Right kidney (tissue), 1 donor: Measurements from ENCODE around the gene R3HCC1L.
"Not testable (repeated sequence)": the region's sequence is repeated elsewhere in the genome, so short reads cannot be mapped to it uniquely, and the experiment has no call there.

Source experiments
- DNase-seq: peaks from one replicate; pipeline ENCODE4 v3.0.0-alpha.2; 2016

The R3HCC1L gene

GRCh38 chr10:98173260-98173659 is 38.8 kb downstream of the R3HCC1L start:
- no peak for DNase-seq

- not testable (repeated sequence) for DNase-seq
Measured at GRCh38 chr10:98182351-98182915, 48.0 kb downstream of the R3HCC1L start.

- no peak for DNase-seq
Measured at GRCh38 chr10:98186681-98187080, 52.2 kb downstream of the R3HCC1L start.

- DNase-seq, result not testable (repeated sequence)
Measured at GRCh38 chr10:98190773-98191172, 56.3 kb downstream of the R3HCC1L start.

- DNase-seq, result no peak
Measured at GRCh38 chr10:98193037-98193436, 58.6 kb downstream of the R3HCC1L start.

GRCh38 chr10:98194633-98195032 is 60.2 kb downstream of the R3HCC1L start:
- no peak for DNase-seq

- no peak for DNase-seq
Measured at GRCh38 chr10:98195120-98195519, 60.7 kb downstream of the R3HCC1L start.

GRCh38 chr10:98196985-98197384 is 62.5 kb downstream of the R3HCC1L start:
- no peak for DNase-seq

- DNase-seq, result no peak
Measured at GRCh38 chr10:98201760-98202159, 67.3 kb downstream of the R3HCC1L start.

GRCh38 chr10:98202378-98202777 is 67.9 kb downstream of the R3HCC1L start:
- DNase-seq, result no peak

- DNase-seq, result no peak
Measured at GRCh38 chr10:98205351-98205750, 70.9 kb downstream of the R3HCC1L start.

- no peak for DNase-seq
Measured at GRCh38 chr10:98208925-98209324, 74.5 kb downstream of the R3HCC1L start.

GRCh38 chr10:98209441-98209840 is 75.0 kb downstream of the R3HCC1L start:
- no peak for DNase-seq

- no peak for DNase-seq
Measured at GRCh38 chr10:98212196-98212595, 77.7 kb downstream of the R3HCC1L start.

GRCh38 chr10:98213740-98214139 is 79.3 kb downstream of the R3HCC1L start:
- no peak for DNase-seq

GRCh38 chr10:98215373-98215772 is 80.9 kb downstream of the R3HCC1L start:
- no peak for DNase-seq

- DNase-seq, result no peak
Measured at GRCh38 chr10:98217801-98218200, 83.3 kb downstream of the R3HCC1L start.

GRCh38 chr10:98223874-98224273 is 89.4 kb downstream of the R3HCC1L start:
- no peak for DNase-seq

- DNase-seq, result no peak
Measured at GRCh38 chr10:98224509-98224908, 90.1 kb downstream of the R3HCC1L start.

GRCh38 chr10:98224996-98225395 is 90.5 kb downstream of the R3HCC1L start:
- no peak for DNase-seq

GRCh38 chr10:98226508-98227144 is 92.2 kb downstream of the R3HCC1L start:
- DNase-seq, result no peak

- DNase-seq, result not testable (repeated sequence)
Measured at GRCh38 chr10:98227713-98228112, 93.3 kb downstream of the R3HCC1L start.

- not testable (repeated sequence) for DNase-seq
Measured at GRCh38 chr10:98228266-98228665, 93.8 kb downstream of the R3HCC1L start.

GRCh38 chr10:98231417-98231816 is 97.0 kb downstream of the R3HCC1L start:
- DNase-seq, result no peak

- DNase-seq, result no peak
Measured at GRCh38 chr10:98235846-98236245, 101.4 kb downstream of the R3HCC1L start.
